GM21367 (cell line): ENCODE results near the gene SMIM29.

Experiments used
- ATAC-seq: cut with Tn5 transposase; IDR thresholded peaks from one replicate; pipeline ENCODE4 v1.9.1; 2021; ENCODE audit not compliant: unreplicated experiment

The SMIM29 gene

GRCh38 chr6:34227761-34228421, 20.9 kb downstream of the SMIM29 start:
- ATAC-seq: no peak

- ATAC-seq: no peak
Measured at GRCh38 chr6:34226731-34227586, 21.8 kb downstream of the SMIM29 start.

- ATAC-seq: no peak
Measured at GRCh38 chr6:34226066-34226465, 22.7 kb downstream of the SMIM29 start.

- no peak for ATAC-seq
Measured at GRCh38 chr6:34225551-34225950, 23.3 kb downstream of the SMIM29 start.

- ATAC-seq: peak; percentile 75
Measured at GRCh38 chr6:34223956-34224940, 24.6 kb downstream of the SMIM29 start.

GRCh38 chr6:34223381-34223955, 25.3 kb downstream of the SMIM29 start:
- ATAC-seq: peak; percentile 22

- no peak for ATAC-seq
Measured at GRCh38 chr6:34218691-34219090, 30.1 kb downstream of the SMIM29 start.

GRCh38 chr6:34213772-34214171, 35.0 kb downstream of the SMIM29 start:
- ATAC-seq: no peak

GRCh38 chr6:34207695-34208443, 40.9 kb downstream of the SMIM29 start:
- no peak for ATAC-seq

- no peak for ATAC-seq
Measured at GRCh38 chr6:34206726-34207125, 42.1 kb downstream of the SMIM29 start.

- ATAC-seq: no peak
Measured at GRCh38 chr6:34205916-34206315, 42.9 kb downstream of the SMIM29 start.

GRCh38 chr6:34205466-34205865, 43.3 kb downstream of the SMIM29 start:
- no peak for ATAC-seq

- ATAC-seq: no peak
Measured at GRCh38 chr6:34204693-34205092, 44.1 kb downstream of the SMIM29 start.

- ATAC-seq: no peak
Measured at GRCh38 chr6:34202329-34203201, 46.2 kb downstream of the SMIM29 start.

GRCh38 chr6:34201455-34202107, 47.2 kb downstream of the SMIM29 start:
- ATAC-seq: no peak

GRCh38 chr6:34200340-34200971, 48.4 kb downstream of the SMIM29 start:
- ATAC-seq: no peak

- no peak for ATAC-seq
Measured at GRCh38 chr6:34196833-34197195, 52.0 kb downstream of the SMIM29 start.
